RWPE1 (cell line): ENCODE measurements around the gene RERE.

Experiments used
- CTCF ChIA-PET: fragments of 350-600 bp; sonication (Branson Sonifier 250); formaldehyde crosslinking; extraction: SDS; loops from one replicate; lab custom pipeline; 2021; lab: Yijun Ruan, JAX
- POLR2A ChIA-PET: fragments of 400-600 bp; formaldehyde crosslinking; extraction: SDS; loops from one replicate; lab custom pipeline; 2020; ENCODE audit warnings: antibody characterized with exemption; ENCODE audit not compliant: low non-redundant PET; lab: Yijun Ruan, JAX
- DNase-seq: peaks from one replicate; pipeline ENCODE4 v3.0.0; 2012; ENCODE audit warnings: low spot score
- H3K27ac ChIP-seq: fragments of 450-650 bp; 2 replicates; pipeline ENCODE4 v1.5.1; 2017
- TF ChIP-seq, protein P1 (sequence below): fragments of 450-650 bp; conservative IDR thresholded peaks from 2 replicates; pipeline ENCODE4 v1.5.1; 2017; ENCODE audit warnings: low read depth, mild to moderate bottlenecking

Gene RERE

DNA sequence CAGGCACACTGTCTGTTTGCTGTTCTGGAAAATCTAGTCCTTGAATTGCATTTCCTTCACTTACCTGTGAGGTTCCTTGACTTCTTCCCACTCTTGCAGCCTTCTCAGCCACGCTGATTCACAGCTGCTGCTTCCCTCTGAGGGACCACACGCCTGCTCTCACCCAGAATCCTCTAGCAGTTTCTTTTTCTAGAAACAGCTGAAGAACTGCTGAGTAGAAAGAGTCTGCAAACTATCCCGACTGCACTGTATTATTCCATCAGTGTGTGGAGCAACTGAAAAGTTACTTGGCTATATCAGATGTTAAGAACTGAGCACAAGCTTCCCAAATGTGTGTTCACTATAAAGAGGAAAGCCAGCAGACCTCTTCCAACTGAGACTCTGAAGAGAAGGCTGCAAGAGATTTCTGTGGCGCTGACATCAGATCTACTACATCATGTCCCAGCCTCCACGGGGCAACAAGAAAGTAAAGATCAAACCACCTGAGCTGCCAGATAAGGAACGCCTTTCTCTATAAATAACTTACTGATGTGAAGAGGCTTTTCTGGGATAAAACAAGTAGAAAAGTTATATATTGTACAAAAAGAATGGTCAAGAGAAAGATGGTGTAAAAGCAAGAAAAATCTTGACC lies 226.6 kb downstream of the RERE start:
- no peak overlapping the region for H3K27ac ChIP-seq
- ChIA-PET CTCF (interaction anchor here (1.1 kb wide), 1 partner anchor 20 kb away, joined by 5 read pairs; no protein-coding TSS in a partner anchor), POLR2A (no interaction called here)
- TF ChIP-seq, protein P1, sequence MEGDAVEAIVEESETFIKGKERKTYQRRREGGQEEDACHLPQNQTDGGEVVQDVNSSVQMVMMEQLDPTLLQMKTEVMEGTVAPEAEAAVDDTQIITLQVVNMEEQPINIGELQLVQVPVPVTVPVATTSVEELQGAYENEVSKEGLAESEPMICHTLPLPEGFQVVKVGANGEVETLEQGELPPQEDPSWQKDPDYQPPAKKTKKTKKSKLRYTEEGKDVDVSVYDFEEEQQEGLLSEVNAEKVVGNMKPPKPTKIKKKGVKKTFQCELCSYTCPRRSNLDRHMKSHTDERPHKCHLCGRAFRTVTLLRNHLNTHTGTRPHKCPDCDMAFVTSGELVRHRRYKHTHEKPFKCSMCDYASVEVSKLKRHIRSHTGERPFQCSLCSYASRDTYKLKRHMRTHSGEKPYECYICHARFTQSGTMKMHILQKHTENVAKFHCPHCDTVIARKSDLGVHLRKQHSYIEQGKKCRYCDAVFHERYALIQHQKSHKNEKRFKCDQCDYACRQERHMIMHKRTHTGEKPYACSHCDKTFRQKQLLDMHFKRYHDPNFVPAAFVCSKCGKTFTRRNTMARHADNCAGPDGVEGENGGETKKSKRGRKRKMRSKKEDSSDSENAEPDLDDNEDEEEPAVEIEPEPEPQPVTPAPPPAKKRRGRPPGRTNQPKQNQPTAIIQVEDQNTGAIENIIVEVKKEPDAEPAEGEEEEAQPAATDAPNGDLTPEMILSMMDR, result no peak
- DNase-seq, result no peak

GRCh38 chr1:8589571-8589970 lies 227.9 kb downstream of the RERE start:
- TF ChIP-seq, protein P1, result no peak
- CTCF ChIA-PET, result no interaction called here
- no peak overlapping the region for H3K27ac ChIP-seq
- POLR2A ChIA-PET, result no interaction called here
- no peak for DNase-seq

GRCh38 chr1:8587784-8588183 lies 229.7 kb downstream of the RERE start:
- CTCF ChIA-PET, result interaction anchor here (0.5 kb wide), 1 partner anchor 8 kb away, joined by 3 read pairs; no protein-coding TSS in a partner anchor
- H3K27ac ChIP-seq, result no peak overlapping the region
- no peak for DNase-seq
- POLR2A ChIA-PET, result no interaction called here
- TF ChIP-seq, protein P1, result no peak

- TF ChIP-seq, protein P1, result no peak
- DNase-seq, result no peak
- ChIA-PET POLR2A (no interaction called here), CTCF (interaction anchor here (0.9 kb wide), 1 partner anchor 263 kb away, joined by 3 read pairs; no protein-coding TSS in a partner anchor)
- H3K27ac ChIP-seq, result no peak overlapping the region
Measured at GRCh38 chr1:8586438-8586837, 231.0 kb downstream of the RERE start.

- CTCF ChIA-PET, result no interaction called here
- POLR2A ChIA-PET, result no interaction called here
- no peak for DNase-seq
- TF ChIP-seq, protein P1, result no peak
- no peak overlapping the region for H3K27ac ChIP-seq
Measured at GRCh38 chr1:8584316-8584715, 233.1 kb downstream of the RERE start.

GRCh38 chr1:8583031-8583430 lies 234.4 kb downstream of the RERE start:
- ChIA-PET CTCF (interaction anchor here (0.6 to 0.9 kb wide), 2 partner anchors 265 to 362 kb away, joined by 4 read pairs; no protein-coding TSS in a partner anchor), POLR2A (no interaction called here)
- no peak overlapping the region for H3K27ac ChIP-seq
- TF ChIP-seq, protein P1, result no peak
- no peak for DNase-seq
